HepG2 (cell line): Measurements from ENCODE around the gene HS2ST1. TPM values are rescaled to one million over a fixed set of nuclear protein-coding genes. Genes with fewer than 3 reads are reported as not detected.

ENCODE experiments used
- MAZ ChIP-seq, 2 experiments: sonication (generic) in 1 of 2; formaldehyde crosslinking in 1 of 2; IDR thresholded peaks; 2 replicates each; pipeline versions ENCODE4 v1.5.0 to v1.6.1; 2012 to 2020; ENCODE audit warnings: low read depth in 2 of 2, mild to moderate bottlenecking in 2 of 2, borderline replicate concordance in 1 of 2, improper control_type of control experiment in 1 of 2, low read length in 1 of 2, missing genetic modification reagents in 1 of 2, moderate library complexity in 1 of 2
- MLXIP ChIP-seq: sonication (generic); formaldehyde crosslinking; IDR thresholded peaks from 2 replicates; pipeline ENCODE4 v1.9.0; 2021; ENCODE audit warnings: missing genetic modification reagents, borderline replicate concordance
- NFAT5 ChIP-seq: sonication (generic); formaldehyde crosslinking; IDR thresholded peaks from 2 replicates; pipeline ENCODE4 v1.4.0; 2020; ENCODE audit warnings: missing genetic modification reagents
- PHF21A ChIP-seq: sonication (generic); formaldehyde crosslinking; IDR thresholded peaks from 2 replicates; pipeline ENCODE4 v1.5.0; 2020; ENCODE audit warnings: mild to moderate bottlenecking, missing genetic modification reagents
- TCF7 ChIP-seq: sonication (generic); IDR thresholded peaks from 2 replicates; pipeline ENCODE4 v1.6.1; 2016; ENCODE audit warnings: antibody characterized with exemption, low read depth
- ZNF674 ChIP-seq: sonication (generic); formaldehyde crosslinking; IDR thresholded peaks from 2 replicates; pipeline ENCODE4 v1.5.0; 2020; ENCODE audit warnings: low read depth, mild to moderate bottlenecking, missing genetic modification reagents
- polyA plus RNA-seq, 8 experiments: library from polyadenylated mRNA; depleted of rRNA in 3 of 8; stranded (reverse) in 7 of 8; unstranded in 1 of 8; fragments of >200 nt; fragmentation: Illumina TruSeq in 4 of 8; extraction: Trizol in 4 of 8; gene quantifications; 2 replicates each; pipeline versions ENCODE4 v1.2.1 to v1.2.3, GENCODE V29; 2011 to 2016; ENCODE audit warnings: low read depth in 4 of 8, missing spikeins in 1 of 8, mixed read lengths in 1 of 8; ENCODE audit not compliant: insufficient read depth in 1 of 8
- total RNA-seq, 5 experiments: library from RNA; depleted of rRNA; stranded (reverse); fragments of >200 nt; fragmentation: Illumina TruSeq; extraction: Trizol; gene quantifications; 2 replicates each; pipeline ENCODE4 v1.2.3, GENCODE V29; 2016; ENCODE audit warnings: low read depth in 1 of 5

HS2ST1 gene
- total and polyA plus RNA-seq, 2 of the 13 experiments (the other 11 are each of a cell fraction or from before 2014, with no cell fraction given), result 22.1 to 58.7 TPM

- TF ChIP-seq MLXIP (CRISPR knock-in tag) (no peak), NFAT5 (no peak), PHF21A (CRISPR knock-in tag) (no peak), MAZ (IDR thresholded peaks at IDR 0.05; ENCODE audit: borderline replicate concordance, low read depth, low read length) (no peak), MAZ (CRISPR knock-in tag; IDR thresholded peaks at IDR 0.05; ENCODE audit: low read depth) (no peak), TCF7 (no peak), ZNF674 (no peak)
These were observed 158.0 kb downstream of the HS2ST1 start (continued) for GRCh38 chr1:87072411-87072810.
